Heart left ventricle (tissue), 16 donors: ENCODE measurements around the gene TPD52L1. TPM values are rescaled to one million over a fixed set of nuclear protein-coding genes. Genes with fewer than 3 reads are reported as not detected.

ENCODE experiments used
- ATAC-seq, 4 donors: fragments of 200-7000 bp; cut with Tn5 transposase; one replicate each; pipeline ENCODE4 v1.9.1; 2020 to 2022; ENCODE audit warnings: moderate library complexity in 4 of 4, mild to moderate bottlenecking in 3 of 4, moderate number of reproducible peaks in 1 of 4
- DNase-seq, 5 donors: peaks; one replicate each; pipeline ENCODE4 v3.0.0-alpha.2; 2020
- H3K27ac ChIP-seq, 12 donors: fragments of 200-600 bp; sonication (generic) in 4 of 12; one replicate each; pipeline versions ENCODE4 v1.5.0 to v1.8.0; 2016 to 2022; ENCODE audit warnings: mild to moderate bottlenecking in 2 of 12
- H3K27me3 ChIP-seq, 9 donors: fragments of 200-600 bp; sonication (generic) in 2 of 9; one replicate each; pipeline versions ENCODE4 v1.5.1 to v1.8.0; 2016 to 2022; ENCODE audit warnings: mild to moderate bottlenecking in 3 of 9
- H3K36me3 ChIP-seq, 9 donors: fragments of 200-600 bp; sonication (generic) in 2 of 9; one replicate each; pipeline versions ENCODE4 v1.5.0 to v1.8.0; 2018 to 2022; ENCODE audit warnings: mild to moderate bottlenecking in 2 of 9
- H3K4me1 ChIP-seq, 12 donors: fragments of 200-600 bp; sonication (generic) in 4 of 12; one replicate each; pipeline versions ENCODE4 v1.5.0 to v1.8.0; 2016 to 2022; ENCODE audit warnings: mild to moderate bottlenecking in 3 of 12
- H3K4me3 ChIP-seq, 12 donors: fragments of 200-600 bp; sonication (generic) in 4 of 12; one replicate each; pipeline versions ENCODE4 v1.5.0 to v1.8.0; 2017 to 2022; ENCODE audit warnings: mild to moderate bottlenecking in 9 of 12, moderate library complexity in 4 of 12
- H3K9me3 ChIP-seq, 12 donors: fragments of 200-600 bp; sonication (generic) in 4 of 12; one replicate each; pipeline versions ENCODE4 v1.5.0 to v1.8.0; 2016 to 2022; ENCODE audit warnings: mild to moderate bottlenecking in 1 of 12
- POLR2A ChIP-seq, 2 donors: fragments of 450-650 bp; IDR thresholded peaks; one replicate each; pipeline ENCODE4 v1.6.1; 2017; ENCODE audit warnings: antibody characterized with exemption in 2 of 2, mild to moderate bottlenecking in 2 of 2, moderate library complexity in 2 of 2
- WGBS, 4 donors: extraction: QIAGEN DNeasy Blood & Tissue Kit in 2 of 4; methylation state at CpG; one replicate each; pipeline versions ENCODE4 v1.1.5 to v1.1.7; 2013 to 2018; 5-methylcytosine and 5-hydroxymethylcytosine counted together
- intact Hi-C, 10 donors: fragments of 100-400 bp; cut with DNase I; formaldehyde crosslinking; loops; one replicate each; pipeline versions ENCODE4 v1.11.1 to v1.14.2; 2022
- polyA plus RNA-seq, 2 donors: library from polyadenylated mRNA; stranded (reverse); fragments of 200-250 nt; gene quantifications; one replicate each; pipeline ENCODE4 v1.2.3, GENCODE V29; 2013
- total RNA-seq, 9 donors: library from RNA; depleted of rRNA in 2 of 9; stranded (reverse); fragments of >200 nt in 2 of 9; fragmentation: NEBNext Ultra II Directional in 3 of 9; extraction: Animal tissue kit (Norgen Biotek cat#: 25700) in 3 of 9; gene quantifications; one replicate each; pipeline versions ENCODE4 v1.1.0 to v1.2.4, GENCODE V29; 2016 to 2023
- TF ChIP-seq, protein P1 (sequence below), 12 donors: fragments of 200-600 bp; sonication (generic) in 4 of 12; IDR thresholded peaks; one replicate each; pipeline versions ENCODE4 v1.5.0 to v1.8.0; 2018 to 2022; ENCODE audit warnings: antibody characterized with exemption in 12 of 12, mild to moderate bottlenecking in 5 of 12
- donor health status: ischemic (EF 13 %, LVEDD 7.1; RV severe dilation, severe dysfunction).
- donor health status: healthy with polysubstance abuse.
- donor health status: DM: no; HTN: yes; CAD: no.
- donor health status: DM: no; HTN: no; CAD: no.
- donor health status: ischemic (EF 25% LVEDD 6.9; RV normal size, moderate dysfunction).
- donor health status: ischemic (EF 25% LVEDD 5.7; RV mildly dilated, moderate dysfunction).
- donor health status: healthy.
- donor health status: DM: yes; HTN: yes; CAD: no.
- donor health status: ischemic (EF 35%, LVEDD 5.7; RV mildly dilated, moderate dysfunction).
- donor health status: nonischemic (EF 11% LVEDD 7.7; RV severe dilation, severe dysfunction).
- donor health status: DM: yes; HTN: yes; CAD: no.
- donor health status: PGD.
- donor health status: ischemic (EF 29% LVEDD 5.4; RV normal size, mild dysfunction).
- donor health status: nonischemic (EF 23%, LVEDD 6.1; RV moderate dilation, normal function).

Gene TPD52L1
- total and polyA plus RNA-seq, 11 donors: 13.0 to 146 (median 69.2) TPM

DNA sequence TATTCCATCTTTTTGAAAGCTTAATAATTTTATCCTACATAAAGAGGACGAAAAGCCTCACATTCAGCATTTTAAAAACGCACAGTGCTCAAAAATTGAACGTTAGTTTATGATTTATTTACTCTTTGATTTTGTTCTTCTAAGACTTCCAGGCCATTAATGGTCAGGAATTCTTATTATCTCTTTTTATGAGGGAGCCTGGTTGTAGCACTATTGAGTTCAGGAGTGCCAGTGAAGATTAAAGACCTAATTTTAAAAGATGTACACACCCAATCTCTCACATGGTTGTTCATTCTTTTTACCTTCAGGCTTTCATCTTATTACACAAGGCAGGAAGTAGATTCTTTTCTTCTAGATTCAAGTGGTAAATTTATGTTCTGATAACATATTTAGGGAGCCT, 79.6 kb downstream of the TPD52L1 start:
- H3K36me3 ChIP-seq: no peaks in the 10 kb centered on the region
- ATAC-seq (no peak), DNase-seq (no peak)
- peaks cover 0 to 29% (median 6%) of the 10 kb centered on the region in 12 donors for H3K4me1 ChIP-seq
- H3K27ac ChIP-seq: peak overlapping the region in 6 of 12 donors; percentile 16 to 56 (median 37)
- 75 to 84% (median 82%) methylated on average over 3 of the region's 3 CpGs for WGBS, 4 donors
- intact Hi-C loops: loop anchor here in 1 of 10 donors (10.0 kb wide), 1 partner anchor 78 kb away; the partner anchor contains the start of gene TPD52L1
- no peaks in the 10 kb centered on the region for H3K27me3 ChIP-seq
- H3K4me3 ChIP-seq: no peak overlapping the region
- no peaks in the 10 kb centered on the region for H3K9me3 ChIP-seq
- no peak for TF ChIP-seq POLR2A (IDR thresholded peaks at IDR 0.05)
- TF ChIP-seq, protein P1, sequence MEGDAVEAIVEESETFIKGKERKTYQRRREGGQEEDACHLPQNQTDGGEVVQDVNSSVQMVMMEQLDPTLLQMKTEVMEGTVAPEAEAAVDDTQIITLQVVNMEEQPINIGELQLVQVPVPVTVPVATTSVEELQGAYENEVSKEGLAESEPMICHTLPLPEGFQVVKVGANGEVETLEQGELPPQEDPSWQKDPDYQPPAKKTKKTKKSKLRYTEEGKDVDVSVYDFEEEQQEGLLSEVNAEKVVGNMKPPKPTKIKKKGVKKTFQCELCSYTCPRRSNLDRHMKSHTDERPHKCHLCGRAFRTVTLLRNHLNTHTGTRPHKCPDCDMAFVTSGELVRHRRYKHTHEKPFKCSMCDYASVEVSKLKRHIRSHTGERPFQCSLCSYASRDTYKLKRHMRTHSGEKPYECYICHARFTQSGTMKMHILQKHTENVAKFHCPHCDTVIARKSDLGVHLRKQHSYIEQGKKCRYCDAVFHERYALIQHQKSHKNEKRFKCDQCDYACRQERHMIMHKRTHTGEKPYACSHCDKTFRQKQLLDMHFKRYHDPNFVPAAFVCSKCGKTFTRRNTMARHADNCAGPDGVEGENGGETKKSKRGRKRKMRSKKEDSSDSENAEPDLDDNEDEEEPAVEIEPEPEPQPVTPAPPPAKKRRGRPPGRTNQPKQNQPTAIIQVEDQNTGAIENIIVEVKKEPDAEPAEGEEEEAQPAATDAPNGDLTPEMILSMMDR (IDR thresholded peaks at IDR 0.05): no peak

DNA sequence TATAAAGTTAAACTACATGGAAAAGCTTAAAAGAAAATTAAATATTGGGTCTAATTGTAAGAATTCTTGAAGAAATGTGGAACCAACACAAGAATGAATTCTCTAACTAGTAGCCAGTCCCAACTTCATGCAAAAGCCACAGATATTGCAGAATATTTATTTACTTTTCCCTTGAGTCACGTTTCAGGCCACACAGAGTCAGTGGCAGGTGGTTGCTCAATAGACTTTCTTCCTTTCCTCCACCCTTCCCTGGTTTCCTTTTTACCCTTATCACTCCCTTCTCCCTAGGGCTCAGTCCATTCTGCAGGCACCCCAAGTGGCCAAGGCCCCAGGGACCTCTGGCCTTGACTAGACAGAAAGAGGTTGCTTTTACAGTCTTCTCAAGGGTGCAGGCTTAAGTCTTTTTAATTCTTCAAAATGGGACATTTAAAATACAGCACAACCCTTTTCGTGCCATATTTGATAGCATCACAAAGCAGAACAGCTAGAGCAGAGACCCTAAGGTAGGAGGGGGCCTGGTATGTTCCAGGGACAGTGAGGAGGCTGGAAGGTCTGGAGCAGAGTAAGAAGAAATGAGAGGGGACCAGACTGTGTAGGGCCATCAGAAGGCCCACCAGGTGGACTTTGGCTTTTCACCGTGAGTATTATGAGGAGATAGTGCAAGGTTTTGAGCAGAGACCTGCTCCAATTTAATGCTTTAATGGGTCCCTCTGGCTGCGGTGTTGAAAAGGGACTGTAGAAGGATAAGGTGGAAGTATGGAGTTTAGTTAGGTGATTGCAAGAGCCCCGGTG, 83.2 kb downstream of the TPD52L1 start:
- TF ChIP-seq, protein P1 (IDR thresholded peaks at IDR 0.05): no peak

DNA sequence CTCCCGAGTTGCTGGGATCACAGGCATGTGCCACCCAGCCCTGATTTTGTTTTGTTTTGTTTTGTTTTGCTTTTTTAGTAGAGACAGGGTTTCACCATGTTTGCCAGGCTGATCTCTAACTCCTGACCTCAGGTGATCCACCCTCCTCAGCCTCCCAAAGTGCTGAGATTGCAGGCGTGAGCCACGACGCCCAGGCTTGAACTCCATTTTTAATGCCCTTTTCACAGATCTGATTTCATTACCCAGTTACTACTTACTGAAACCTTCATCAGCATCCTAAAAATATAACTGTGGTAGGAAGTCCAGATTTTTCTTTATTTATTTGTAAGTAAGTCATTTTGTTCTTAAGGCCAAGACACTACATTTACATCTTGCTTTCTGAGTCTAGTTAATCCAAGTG, 84.2 kb downstream of the TPD52L1 start:
- Histone ChIP-seq H3K4me3 (no peak overlapping the region), H3K4me1 (peaks cover 0 to 15% (median 0%) of the 10 kb centered on the region in 12 donors), H3K27ac (no peak overlapping the region), H3K9me3 (peaks cover 0 to 35% (median 11%) of the 10 kb centered on the region in 12 donors), H3K36me3 (no peaks in the 10 kb centered on the region), H3K27me3 (no peaks in the 10 kb centered on the region)
- TF ChIP-seq, protein P1 (IDR thresholded peaks at IDR 0.05): no peak
- TF ChIP-seq POLR2A (IDR thresholded peaks at IDR 0.05): no peak
- intact Hi-C loops: loop anchor here in 1 of 10 donors (10.0 kb wide), 1 partner anchor 83 kb away; the partner anchor contains the start of gene TPD52L1
- DNase-seq (no peak), ATAC-seq (no peak)
- WGBS, 4 donors: 90 to 92% (median 91%) methylated on average over 4 of the region's 4 CpGs

More for the DNA sequence above, 83.2 kb downstream of the TPD52L1 start:
- DNase-seq (no peak), ATAC-seq (no peak)
- 85 to 90% (median 86%) methylated on average over 5 of the region's 5 CpGs for WGBS, 4 donors
- no peak overlapping the region for H3K27ac ChIP-seq
- no peaks in the 10 kb centered on the region for H3K36me3 ChIP-seq
- intact Hi-C loops: loop anchor here in 1 of 10 donors (10.0 kb wide), 1 partner anchor 82 kb away; the partner anchor contains the start of gene TPD52L1
- H3K4me3 ChIP-seq: no peak overlapping the region
- H3K4me1 ChIP-seq: peaks cover 0 to 19% (median 0%) of the 10 kb centered on the region in 12 donors
- no peaks in the 10 kb centered on the region for H3K27me3 ChIP-seq
- H3K9me3 ChIP-seq: peaks cover 0 to 25% (median 7%) of the 10 kb centered on the region in 12 donors

DNA sequence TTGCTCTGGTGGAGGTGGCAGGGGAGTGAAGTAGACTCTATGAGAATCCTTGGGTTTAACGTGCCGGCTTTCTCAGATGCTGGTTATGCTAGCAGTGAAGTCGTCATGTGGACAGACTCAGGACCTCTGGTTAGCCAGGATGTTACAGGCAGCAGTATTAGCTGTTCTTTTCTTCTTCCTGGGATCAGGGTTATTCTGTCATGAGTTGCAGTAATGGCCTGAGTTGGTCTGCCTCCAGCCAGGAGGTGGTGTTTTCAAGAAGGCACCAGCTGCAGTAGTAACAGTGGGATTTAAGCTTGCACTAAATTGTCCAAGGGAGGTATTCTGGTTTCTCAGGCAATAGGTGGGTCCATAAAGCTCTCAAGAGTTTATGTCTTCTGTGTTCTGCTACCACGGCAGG, 91.5 kb downstream of the TPD52L1 start:
- intact Hi-C loops: no loop called here

More for the DNA sequence above, 91.5 kb downstream of the TPD52L1 start:
- peaks cover 0 to 12% (median 1%) of the 10 kb centered on the region in 12 donors for H3K4me1 ChIP-seq
- no peak for TF ChIP-seq POLR2A (IDR thresholded peaks at IDR 0.05)
- TF ChIP-seq, protein P1 (IDR thresholded peaks at IDR 0.05): no peak
- ATAC-seq (no peak), DNase-seq (no peak)
- H3K9me3 ChIP-seq: peaks cover 0 to 39% (median 13%) of the 10 kb centered on the region in 12 donors
- 92 to 97% (median 94%) methylated on average over 4 of the region's 4 CpGs for WGBS, 4 donors
- H3K4me3 ChIP-seq: no peak overlapping the region
- H3K27me3 ChIP-seq: no peaks in the 10 kb centered on the region
- no peak overlapping the region for H3K27ac ChIP-seq
- H3K36me3 ChIP-seq: peaks cover 0 to 4% (median 0%) of the 10 kb centered on the region in 9 donors
